ENCODE results near the gene GARNL3. TPM values are rescaled to one million over a fixed set of nuclear protein-coding genes. Genes with fewer than 3 reads are reported as not detected.

Gene GARNL3
- total RNA-seq, 4 donors from 2014 or later, result 8.9 to 17.9 (median 12.2) TPM

- peak overlapping the region in 2 of 4 donors; percentile 89 to 94 for H3K27ac ChIP-seq (replicated peaks in 1 of 4)
- H3K9me3 ChIP-seq, result no peaks in the 10 kb centered on the region
- H3K27me3 ChIP-seq, result no peaks in the 10 kb centered on the region
- intact Hi-C loops (cut with DNase I), result no loop called here
- peaks cover 0 to 4% (median 0%) of the 10 kb centered on the region in 4 donors for H3K36me3 ChIP-seq
- no peak for DNase-seq (ENCODE audit: extremely low spot score)
- H3K4me1 ChIP-seq, result peaks cover 30 to 55% (median 40%) of the 10 kb centered on the region in 4 donors
- peak overlapping the region in 1 of 4 donors; percentile 90 for H3K4me3 ChIP-seq
- WGBS, result 82% methylated on average over 10 of the region's 10 CpGs
- TF ChIP-seq CTCF (IDR thresholded peaks at IDR 0.05), result no peak
- no peak for TF ChIP-seq POLR2A (IDR thresholded peaks at IDR 0.05; ENCODE audit: low read depth)
- no peak for TF ChIP-seq EP300 (IDR thresholded peaks at IDR 0.05)
- TF ChIP-seq POLR2AphosphoS5 (IDR thresholded peaks at IDR 0.05), result no peak
Measured at GRCh38 chr9:127422133-127422782, 157.7 kb downstream of the GARNL3 start.

- Histone ChIP-seq H3K4me1 (peaks cover 30 to 55% (median 42%) of the 10 kb centered on the region in 4 donors), H3K27me3 (no peaks in the 10 kb centered on the region), H3K27ac (replicated peaks in 1 of 4) (peak overlapping the region in 3 of 4 donors; percentile 84 to 94 (median 89)), H3K4me3 (peak overlapping the region; percentile 70 to 90 (median 73)), H3K9me3 (no peaks in the 10 kb centered on the region), H3K36me3 (peaks cover 0 to 4% (median 0%) of the 10 kb centered on the region in 4 donors)
- WGBS, result 54% methylated on average over 4 of the region's 6 CpGs
- no peak for DNase-seq (ENCODE audit: extremely low spot score)
- intact Hi-C loops (cut with DNase I), result no loop called here
- TF ChIP-seq CTCF (IDR thresholded peaks at IDR 0.05) (no peak), POLR2A (IDR thresholded peaks at IDR 0.05; ENCODE audit: low read depth) (no peak), EP300 (IDR thresholded peaks at IDR 0.05) (no peak), POLR2AphosphoS5 (IDR thresholded peaks at IDR 0.05) (no peak)
Measured at GRCh38 chr9:127422787-127423186, 158.2 kb downstream of the GARNL3 start.

GRCh38 chr9:127423476-127423933 is 158.9 kb downstream of the GARNL3 start:
- Histone ChIP-seq H3K27ac (replicated peaks in 1 of 4) (peak overlapping the region; percentile 83 to 94 (median 86)), H3K9me3 (no peaks in the 10 kb centered on the region), H3K36me3 (peaks cover under 1 to 9% (median 3%) of the 10 kb centered on the region in 4 donors), H3K4me1 (peaks cover 30 to 55% (median 42%) of the 10 kb centered on the region in 4 donors), H3K4me3 (peak overlapping the region; percentile 70 to 90 (median 73)), H3K27me3 (no peaks in the 10 kb centered on the region)
- TF ChIP-seq POLR2A (IDR thresholded peaks at IDR 0.05; ENCODE audit: low read depth), result no peak
- TF ChIP-seq CTCF (IDR thresholded peaks at IDR 0.05), result no peak
- TF ChIP-seq EP300 (IDR thresholded peaks at IDR 0.05), result no peak
- no peak for TF ChIP-seq POLR2AphosphoS5 (IDR thresholded peaks at IDR 0.05)
- intact Hi-C loops (cut with DNase I), result no loop called here
- DNase-seq (ENCODE audit: extremely low spot score), result no peak
- WGBS, result under 1% methylated on average over 9 of the region's 9 CpGs

DNA sequence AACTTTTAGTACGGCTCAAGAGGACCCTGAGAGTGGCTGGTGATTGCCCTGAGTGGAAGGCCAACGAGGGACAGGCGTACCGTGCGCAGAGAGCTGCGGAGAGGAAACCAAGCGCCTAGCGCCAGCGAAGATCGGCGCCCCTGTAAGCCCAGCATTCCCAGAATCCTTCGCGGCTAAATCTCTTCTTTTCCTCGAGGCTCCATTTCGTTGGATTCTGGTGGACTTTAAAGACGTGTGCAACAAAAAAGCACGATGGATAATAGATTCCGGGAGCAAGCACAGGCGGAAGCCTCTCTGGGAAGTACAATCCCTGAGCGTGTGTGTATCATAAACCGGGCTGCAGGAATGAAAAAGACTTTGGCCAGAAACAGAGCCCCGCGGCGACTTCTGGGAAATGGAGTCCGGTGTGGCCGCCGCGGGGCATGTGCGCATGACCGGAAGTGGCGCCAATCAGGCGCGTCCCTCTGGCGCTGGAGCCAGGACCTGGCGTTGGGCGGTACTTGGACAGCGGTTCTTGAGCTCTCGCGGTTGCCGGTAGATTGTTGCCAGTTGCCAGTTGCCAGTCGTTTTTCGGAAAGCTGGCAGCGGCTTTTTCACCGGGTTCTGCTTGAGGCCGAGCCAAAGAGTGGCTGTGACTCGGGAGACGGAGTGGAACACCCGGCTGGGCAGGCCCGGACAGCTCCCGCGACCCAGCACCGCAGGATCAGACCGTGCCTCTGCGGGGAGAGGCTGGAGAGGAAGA is 159.5 kb downstream of the GARNL3 start, which contains the start of gene ZNF79:
Gene ZNF79 (plus strand): TSS at position 449 of the 742 bp plus-strand sequence. CDS start 406 bp downstream, outside the sequence.
- Histone ChIP-seq H3K9me3 (no peaks in the 10 kb centered on the region), H3K4me1 (peaks cover 30 to 55% (median 42%) of the 10 kb centered on the region in 4 donors), H3K36me3 (peaks cover 7 to 11% (median 9%) of the 10 kb centered on the region in 4 donors), H3K4me3 (peak within 1 kb of the TSS; percentile 70 to 90 (median 73)), H3K27ac (replicated peaks in 1 of 4) (peak within 1 kb of the TSS; percentile 83 to 94 (median 86)), H3K27me3 (no peaks in the 10 kb centered on the region)
- TF ChIP-seq POLR2A (IDR thresholded peaks at IDR 0.05; ENCODE audit: low read depth) (no peak), CTCF (IDR thresholded peaks at IDR 0.05) (peak in 1 of 3 experiments; percentile 29), EP300 (IDR thresholded peaks at IDR 0.05) (no peak), POLR2AphosphoS5 (IDR thresholded peaks at IDR 0.05) (peak; percentile 89 to 93)
- WGBS, result 2% methylated on average over 49 of the region's 54 CpGs
- peak; percentile 98 for DNase-seq (ENCODE audit: extremely low spot score)
- intact Hi-C loops (cut with DNase I), result no loop called here
